CD4-positive, alpha-beta T cell treated with Interferon gamma for 1 hour (primary cell): Measurements from ENCODE around the gene SPINK1.
"Not testable (repeated sequence)": the region's sequence is repeated elsewhere in the genome, so short reads cannot be mapped to it uniquely, and the experiment has no call there.

Experiments used
- DNase-seq: peaks from one replicate; pipeline ENCODE4 v3.0.0-alpha.2; 2020

SPINK1 gene, protein sequence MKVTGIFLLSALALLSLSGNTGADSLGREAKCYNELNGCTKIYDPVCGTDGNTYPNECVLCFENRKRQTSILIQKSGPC

DNA sequence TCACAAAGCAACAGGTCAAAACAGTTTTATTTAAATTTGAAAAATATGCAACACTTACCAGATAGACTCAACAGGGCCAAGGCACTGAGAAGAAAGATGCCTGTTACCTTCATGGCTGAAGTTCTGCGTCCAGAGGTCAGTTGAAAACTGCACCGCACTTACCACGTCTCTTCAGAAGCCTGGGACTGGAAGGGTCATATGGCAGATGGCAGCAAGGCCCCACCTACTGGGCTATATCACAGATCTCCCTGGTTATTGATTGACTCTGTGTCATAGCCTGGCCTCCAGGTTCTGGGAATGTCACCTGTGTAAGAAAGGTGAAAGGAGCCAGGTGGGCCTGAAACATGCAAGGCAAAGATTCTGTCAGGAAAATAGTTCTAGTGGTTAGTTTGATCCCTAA is at the start of gene SPINK1:
TSS of gene SPINK1 (minus strand) at position 207 of the 400 bp plus-strand sequence. CDS start at position 113, 94 bp downstream.
- DNase-seq = no peak

DNA sequence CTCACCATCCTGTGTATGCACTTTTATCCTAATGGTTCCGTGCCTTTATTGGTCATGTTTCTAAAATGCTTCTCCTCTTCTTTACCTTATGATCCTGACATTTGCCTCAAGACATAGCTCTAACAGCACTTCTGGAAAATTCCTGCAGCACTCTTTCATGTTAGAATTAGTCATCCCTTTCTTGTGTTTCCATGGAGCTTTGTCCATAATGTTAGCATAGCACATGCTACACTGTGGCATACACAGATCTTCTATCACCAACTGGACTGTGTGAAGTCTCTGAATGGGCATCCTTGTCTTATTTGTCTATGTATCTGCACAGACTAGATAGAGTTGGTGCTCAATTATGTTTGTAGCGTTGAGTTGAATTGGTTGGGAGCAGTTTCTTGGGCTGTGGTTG is 49.0 kb upstream of the SPINK1 start:
- no peak for DNase-seq

DNA sequence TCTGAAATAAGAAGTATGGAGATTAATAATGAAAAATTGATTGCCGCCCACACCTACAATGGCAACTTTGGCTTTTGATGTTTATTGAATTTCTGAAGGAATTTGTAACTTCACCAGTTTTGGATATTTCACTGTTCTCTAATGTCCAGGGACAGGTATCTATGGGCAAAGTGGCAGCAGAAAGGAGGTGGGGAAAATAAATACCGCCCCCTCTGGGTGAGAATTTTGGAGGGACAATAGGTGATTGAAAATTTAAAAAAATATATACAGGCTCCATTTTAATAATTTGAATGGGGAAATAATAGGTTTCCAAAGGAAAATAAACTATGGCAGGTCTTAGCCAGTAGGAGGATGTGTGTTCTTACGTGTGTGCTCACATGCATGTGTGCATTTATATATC is 48.3 kb upstream of the SPINK1 start:
- no peak for DNase-seq

DNA sequence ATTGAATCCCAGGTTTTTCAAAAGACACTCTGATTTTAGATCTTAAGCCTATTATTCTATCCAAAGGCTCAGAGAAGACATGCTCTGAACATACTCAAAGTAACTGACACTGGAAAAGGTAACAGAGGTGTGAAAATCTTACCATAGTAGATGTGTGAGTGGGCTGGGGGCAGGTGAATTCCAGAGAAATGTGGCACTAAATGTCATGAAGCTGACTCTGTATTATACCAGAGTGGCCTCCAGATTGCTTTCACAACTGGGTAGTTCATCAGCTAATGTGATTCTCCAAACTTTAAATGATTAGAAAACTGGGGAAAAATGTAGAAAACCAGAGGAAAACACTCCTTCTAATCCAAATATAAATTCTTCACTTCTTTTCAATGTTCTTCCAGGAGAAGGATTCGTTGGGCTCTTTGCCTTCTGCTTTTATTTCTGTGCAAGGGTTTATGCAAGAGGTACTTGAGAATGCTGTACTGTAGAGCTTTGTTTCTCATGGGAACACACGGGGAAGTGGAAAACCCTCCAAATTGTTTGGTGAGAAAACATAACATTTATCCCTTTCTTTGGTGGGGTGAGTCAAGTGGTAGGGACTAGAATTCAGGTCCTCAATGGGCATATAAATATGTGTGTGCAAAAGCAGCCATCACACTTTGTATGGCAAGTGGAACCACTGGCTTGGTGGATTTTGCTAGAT is 46.7 kb upstream of the SPINK1 start, which contains the start of gene SCGB3A2:
TSS of gene SCGB3A2 (plus strand) at position 646 of the 694 bp plus-strand sequence. CDS start 93 bp downstream, outside the sequence.
- no peak for DNase-seq

DNA sequence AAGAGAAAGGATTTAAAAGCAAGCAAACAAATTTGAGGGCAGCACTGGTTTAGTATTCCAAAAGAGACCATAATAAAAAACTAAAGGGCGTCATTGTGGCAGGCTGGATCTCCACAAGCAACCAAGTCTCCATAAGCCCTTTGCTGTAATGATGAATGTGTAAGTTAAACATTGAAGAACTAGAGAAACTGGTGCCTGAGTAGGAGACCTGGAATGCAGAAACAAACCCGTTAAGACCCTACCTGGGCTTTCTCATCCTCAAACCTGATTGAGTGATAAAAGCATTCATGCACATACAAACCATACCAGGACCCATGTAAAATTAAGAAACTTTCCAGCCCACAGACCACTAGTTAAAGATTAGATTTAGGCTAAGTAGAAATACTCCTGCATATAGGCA is 45.2 kb upstream of the SPINK1 start:
- DNase-seq = no peak

DNA sequence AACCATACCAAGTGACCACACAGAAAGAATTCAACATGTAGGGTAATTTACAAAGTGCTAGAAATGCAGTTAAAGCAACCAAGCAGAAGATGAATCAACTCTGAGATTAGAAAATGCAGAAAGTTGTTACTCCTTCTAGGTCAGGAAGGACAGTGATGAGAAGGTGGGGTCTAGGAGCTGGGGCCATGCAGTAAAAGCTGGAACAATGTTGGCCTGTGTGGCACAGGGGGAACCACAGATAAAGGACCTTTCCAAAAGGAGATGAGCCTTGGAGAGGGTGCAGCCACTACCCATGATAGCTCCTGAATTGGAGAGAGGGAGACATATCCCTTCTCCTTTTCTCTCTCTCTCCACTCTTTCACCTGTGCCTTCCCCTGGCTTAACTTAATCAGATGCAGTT is 44.7 kb upstream of the SPINK1 start:
- DNase-seq = no peak

DNA sequence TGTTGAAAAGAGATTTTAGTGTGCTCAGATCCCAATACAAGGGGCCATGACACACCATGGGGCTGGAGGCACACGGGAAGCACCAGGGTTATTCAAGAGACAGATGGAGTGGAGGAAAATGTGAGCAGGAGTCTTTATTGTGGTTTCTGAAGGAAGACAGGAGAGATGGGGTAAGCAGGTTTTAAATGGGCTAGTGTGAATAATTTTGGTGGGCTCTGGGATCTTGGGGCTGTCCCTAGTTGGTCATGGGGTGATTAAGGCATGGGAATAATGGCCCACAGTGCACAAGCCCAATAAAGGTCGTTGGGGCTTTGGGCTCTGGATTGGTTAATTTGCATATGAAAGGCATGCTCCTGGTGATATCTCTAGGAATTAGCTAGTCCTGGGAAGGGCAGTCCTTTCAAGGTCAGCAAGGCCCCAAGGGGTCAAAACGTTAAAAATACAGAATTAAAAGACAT is 43.5 kb upstream of the SPINK1 start:
- no peak for DNase-seq

DNA sequence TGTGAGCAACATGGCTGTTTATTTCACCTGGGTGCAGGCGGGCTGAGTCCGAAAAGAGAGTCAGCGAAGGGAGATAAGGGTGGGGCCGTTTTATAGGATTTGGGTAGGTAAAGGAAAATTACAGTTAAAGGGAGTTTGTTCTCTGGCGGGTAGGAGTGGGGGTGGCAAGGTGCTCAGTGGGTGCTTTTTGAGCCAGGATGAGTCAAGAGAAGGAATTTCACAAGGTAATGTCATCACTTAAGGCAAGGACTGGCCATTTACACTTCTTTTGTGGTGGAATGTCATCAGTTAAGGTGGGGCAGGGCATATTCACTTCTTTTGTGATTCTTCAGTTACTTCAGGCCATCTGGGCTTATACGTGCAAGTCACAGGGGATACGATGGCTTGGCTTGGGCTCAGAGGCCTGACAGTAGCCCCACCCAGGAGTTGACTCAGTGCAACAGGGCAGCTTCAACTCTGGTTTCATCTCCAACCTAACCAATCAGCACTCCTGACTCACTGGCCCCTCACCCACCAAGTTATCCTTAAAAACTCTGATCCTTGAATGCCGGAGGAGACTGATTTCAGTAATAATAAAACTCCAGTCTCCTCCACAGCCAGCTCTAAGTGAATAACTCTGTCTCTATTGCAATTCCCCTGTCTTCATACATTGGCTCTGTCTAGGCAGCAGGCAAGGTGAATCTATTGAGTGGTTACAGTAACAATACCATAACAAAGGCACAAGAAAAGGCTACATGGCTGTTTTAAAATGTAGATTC is 42.8 kb upstream of the SPINK1 start:
- DNase-seq = not testable (repeated sequence)

DNA sequence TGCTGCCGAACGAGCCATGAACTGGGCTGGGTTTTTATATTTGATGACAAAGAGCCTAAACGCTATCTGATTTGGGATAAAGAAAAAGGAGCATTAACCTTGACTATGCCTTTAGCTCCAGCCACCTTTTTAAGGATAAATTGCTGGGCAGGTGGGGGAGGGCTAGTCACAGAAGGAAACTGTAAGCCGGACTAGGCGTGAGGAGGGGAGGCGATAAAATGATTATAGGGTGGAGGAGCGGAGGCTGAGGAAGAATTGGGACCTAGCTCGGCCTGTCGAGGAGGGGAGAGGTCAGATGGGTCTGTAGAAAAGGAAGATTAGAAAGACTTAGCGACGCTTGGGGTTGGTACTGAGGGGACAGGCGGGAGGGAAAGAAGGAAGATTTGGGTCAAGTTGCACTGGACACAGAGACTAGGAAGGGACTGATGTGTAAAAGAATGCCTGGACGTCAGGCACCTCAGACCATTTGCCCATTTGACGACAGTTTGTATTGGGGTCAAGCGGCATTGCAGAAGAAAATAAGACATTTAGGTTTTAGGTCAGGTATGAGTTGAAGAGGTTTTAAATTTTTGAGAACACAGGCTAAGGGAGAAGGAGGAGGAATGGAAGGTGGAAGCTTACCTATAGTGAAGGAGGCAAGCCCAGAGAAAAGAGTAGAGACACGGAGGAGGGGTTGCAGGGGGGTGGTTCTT is 41.4 kb upstream of the SPINK1 start:
- DNase-seq = not testable (repeated sequence)

DNA sequence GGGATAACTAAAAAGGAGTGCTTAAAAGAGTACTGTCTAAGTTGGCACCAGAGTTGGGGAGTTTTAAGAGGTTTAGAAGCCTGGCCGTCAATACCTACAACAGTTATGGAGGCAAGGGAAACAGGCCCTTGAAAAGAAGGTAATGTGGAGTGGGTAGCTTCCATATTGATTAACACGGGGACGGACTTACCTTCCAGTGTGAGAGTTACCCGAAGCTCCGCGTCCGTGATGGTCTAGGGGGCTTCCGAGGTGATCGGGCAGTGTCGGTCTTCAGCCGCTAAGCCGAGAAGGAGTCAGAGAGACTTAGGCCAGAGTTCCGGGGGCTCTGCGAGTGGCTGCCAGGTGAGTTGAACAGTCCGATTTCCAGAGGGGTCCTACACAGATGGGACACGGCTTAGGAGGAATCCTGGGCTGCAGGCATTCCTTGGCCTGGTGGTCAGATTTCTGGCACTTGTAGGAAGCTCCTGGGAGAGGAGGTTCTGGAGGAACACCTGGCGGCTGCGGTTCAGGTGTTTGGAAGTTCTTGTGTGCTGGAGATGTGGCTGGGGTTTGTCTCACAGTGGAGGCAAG is 40.6 kb upstream of the SPINK1 start:
- DNase-seq = not testable (repeated sequence)

DNA sequence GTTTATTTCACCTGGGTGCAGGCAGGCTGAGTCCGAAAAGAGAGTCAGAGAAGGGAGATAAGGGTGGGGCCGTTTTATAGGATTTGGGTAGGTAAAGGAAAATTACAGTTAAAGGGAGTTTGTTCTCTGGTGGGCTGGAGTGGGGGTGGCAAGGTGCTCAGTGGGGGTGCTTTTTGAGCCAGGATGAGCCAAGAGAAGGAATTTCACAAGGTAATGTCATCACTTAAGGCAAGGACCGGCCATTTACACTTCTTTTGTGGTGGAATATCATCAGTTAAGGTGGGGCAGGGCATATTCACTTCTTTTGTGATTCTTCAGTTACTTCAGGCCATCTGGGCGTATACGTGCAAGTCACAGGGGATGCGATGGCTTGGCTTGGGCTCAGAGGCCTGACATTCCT is 38.4 kb upstream of the SPINK1 start:
- not testable (repeated sequence) for DNase-seq

DNA sequence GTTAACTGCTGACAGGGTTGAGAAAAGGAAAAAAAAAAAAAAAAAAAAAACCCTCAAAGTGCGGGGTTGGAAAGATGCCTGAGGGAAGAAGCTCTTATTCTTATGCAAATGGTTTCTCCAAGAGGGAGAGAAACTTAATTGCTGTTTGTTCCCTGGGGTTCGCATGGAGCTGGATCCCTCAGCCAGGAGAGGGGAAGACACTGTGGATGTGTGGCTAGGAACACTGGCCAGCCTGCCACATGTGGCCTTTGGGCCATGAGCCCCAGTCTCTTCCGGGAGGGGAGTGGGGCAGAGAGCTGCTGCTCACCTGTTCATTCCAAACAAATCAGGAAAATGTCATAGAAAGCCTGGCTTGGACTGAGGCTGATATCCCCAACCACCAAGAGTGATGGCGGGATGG is 37.6 kb upstream of the SPINK1 start:
- no peak for DNase-seq

DNA sequence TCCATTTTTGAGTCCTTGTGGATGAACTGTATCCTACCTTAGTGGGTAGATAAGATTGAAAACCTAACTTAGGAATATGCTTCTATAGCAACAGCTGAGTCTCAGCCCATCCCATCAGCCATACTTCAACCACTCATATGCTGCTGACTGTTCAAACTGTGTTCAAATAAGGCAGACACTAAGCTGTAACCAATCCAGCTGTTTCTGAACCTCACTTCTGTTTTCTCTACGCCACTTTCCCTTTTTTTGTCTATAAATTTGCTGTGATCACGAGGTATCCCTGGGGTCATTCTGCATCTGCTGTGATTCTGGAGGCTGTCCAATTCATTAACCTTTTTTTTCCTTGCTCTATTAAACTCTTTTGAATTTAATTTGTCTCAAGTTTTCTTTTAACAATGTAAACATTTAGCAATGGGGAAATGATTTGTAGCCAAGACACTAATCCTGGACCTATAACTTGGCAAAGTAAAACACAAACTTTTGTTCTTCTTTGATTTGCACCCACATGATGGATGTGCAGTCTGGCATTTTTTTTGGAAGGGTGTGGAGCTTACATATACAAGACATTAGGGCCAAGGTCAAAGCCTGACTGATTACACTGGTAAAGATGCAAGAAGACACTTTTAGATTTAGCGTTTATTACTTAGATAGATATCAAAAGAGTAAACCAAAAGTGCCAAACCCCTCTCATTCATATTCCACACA is 32.1 kb upstream of the SPINK1 start:
- DNase-seq = no peak

DNA sequence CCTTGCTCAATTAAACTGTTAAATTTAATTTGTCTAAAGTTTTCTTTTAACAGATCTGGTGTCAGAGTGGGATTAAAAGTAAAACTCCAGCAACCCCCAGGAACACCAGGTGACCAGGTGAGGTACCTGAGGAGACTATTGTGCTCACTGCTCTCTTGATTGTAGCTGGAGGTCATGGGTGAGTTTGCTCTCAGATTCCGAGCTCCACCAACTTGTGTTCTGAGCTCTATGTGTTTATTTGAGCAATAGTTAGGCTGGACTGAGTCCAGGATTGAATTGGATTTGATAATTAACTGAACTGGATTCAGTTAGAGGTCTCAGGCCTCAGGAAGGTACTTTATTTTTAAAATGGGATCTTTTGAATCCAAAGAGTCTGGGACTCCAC is 29.2 kb upstream of the SPINK1 start:
- DNase-seq = no peak

DNA sequence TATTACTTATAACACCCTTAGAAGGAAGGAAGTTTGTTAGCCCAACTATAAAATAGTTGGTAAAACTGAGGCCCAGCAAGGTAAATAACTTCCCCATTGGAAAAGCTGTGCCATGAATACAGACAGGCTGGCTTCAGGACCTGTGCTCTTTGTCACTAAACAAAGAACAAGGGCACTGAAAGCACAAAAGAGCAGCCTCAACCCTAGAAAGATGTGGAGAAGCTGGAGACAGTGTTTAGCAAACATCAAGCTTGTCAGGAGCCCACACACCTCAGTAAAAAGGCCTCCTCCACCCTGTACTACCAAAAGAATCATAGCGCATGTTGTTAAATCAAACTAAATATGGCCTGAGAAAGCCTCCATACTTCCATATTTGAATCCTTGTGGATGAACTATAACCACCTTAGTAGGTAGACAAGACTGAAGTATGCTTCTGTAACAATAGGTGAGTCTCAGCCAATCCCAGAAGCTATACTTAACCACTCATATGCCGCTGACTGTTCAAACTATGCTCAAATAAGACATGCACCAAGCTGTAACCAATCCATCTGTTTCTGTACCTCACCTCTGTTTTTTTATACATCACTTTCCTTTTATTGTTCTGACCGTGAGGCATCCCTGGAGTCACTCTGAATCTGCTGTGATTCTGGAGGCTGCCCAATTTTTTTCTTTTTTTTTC is 28.6 kb upstream of the SPINK1 start:
- DNase-seq = no peak

DNA sequence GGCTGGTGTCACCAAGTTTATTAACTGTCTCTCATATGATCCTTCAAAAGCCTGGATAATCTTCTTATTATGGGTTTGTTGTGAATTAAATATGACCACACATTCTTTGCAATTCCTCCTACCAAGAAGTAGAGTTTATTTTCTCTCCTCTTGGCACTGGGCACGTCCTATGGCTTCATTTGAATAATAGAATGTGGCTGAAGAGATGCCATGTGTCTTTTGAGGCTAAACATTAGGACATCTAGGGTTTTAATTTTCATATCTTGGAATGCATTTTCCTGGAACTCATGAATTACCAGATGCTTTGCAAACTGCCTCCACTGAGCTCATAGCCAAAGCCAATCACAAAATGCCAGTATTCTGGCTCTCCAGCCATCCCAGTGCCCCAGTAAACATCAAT is 27.1 kb upstream of the SPINK1 start:
- DNase-seq = no peak

DNA sequence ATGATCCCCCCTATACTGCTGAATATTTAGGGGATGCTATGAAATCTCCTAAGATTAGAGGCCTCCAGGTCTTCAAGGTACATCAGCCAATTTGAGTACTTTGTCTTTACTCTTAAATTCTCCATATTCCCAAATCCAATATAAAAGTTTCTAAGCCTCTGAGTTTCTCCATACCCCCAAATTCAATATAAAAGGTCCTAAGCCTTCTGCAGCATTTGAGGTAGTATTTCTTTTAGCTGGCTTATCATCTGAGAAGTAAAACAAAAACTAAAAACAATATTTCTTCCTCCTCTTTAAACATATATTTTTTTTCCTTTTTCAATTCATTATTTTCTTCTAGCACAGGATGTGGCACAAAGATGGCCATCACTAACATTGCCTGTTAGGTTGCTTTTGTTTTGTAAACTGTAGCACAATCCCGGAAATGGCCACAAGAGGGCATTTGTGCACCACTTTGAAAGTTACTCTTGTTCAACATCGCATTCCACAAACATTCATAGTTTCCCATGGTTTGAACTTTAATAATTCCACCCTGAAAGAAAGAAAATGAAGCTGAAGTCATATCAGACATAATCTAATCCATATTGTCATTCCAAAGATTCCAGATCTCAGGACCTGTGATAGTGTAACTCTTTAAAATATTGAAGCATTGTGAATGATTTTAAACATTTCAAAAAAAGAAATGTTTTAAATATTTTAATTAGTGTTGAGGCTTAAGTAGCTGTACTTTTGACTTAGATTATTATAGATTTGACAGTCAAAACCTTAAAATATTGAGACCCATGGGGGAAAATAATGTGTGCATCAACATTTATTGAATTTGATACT is 26.0 kb upstream of the SPINK1 start:
- peak; percentile 4 for DNase-seq

DNA sequence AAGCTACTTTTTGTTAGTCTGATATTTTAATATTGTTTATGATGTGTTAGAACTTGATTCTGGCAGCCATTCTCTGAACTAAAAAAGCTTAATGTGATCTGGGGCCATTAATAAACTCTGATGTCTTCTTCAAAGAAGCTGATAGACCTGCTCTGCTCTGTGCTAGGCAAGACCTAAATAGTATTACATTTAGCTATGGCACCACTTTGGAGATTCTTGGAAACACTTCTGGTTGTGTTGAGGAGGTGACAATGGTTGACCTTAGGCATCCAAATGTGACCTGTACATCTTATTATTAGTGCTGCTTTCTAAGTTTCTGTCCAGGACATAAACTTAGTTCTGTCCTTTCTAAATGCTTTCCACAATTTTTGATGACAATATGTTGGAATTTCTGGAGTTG is 25.3 kb upstream of the SPINK1 start:
- no peak for DNase-seq

DNA sequence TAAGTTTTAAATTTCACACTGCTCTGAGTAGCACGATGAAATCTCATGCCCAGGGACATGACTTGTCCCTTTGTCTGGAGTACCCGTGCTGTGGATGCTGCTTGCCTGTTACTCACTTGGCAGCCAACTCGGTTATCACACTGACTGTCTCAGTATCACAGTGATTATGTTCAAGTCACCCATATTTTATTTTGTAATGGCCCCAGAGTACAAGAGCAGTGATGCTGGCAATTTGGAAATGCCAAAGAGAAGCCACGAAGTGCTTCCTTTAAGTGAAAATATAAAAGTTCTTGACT is 24.3 kb upstream of the SPINK1 start:
- DNase-seq = no peak

DNA sequence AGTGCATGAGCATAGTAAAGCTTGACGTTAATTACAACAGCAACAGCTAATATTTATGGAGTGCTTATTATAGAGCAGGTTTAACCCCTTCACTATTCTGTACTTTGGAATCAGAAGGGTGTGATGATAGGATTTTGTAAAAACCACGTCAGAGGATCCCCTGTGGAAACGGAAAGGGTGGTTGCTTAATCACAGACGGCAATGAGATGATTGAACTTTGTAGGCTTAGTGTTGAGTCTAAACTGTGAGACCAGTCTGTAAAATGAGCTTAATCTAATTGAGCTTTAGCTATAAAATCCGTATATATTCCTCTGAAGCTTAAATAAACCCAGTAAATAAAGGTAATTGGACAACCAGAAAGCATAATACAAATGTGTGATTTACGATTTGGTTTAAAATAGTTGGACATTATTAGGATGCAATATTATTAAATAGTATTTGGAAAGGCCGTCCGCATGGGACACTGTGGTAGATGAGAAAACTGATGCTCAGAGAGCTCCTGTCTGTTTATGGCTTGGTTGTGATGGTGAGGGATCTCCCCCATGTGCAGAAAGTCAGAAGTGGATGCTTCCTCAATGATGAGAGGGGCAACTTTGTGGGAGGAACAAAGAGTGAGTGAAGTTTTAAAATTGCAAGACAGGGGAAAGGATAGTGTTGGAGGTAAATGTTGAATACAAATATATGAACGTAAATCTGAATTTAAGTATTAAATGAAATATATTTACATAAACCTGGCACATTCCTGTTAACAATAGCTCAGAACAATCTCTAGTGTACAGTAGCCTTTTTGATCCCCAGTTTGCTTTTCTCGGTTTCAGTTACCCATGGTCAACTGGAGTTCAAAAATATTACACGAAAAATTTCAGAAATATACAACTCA is 23.7 kb upstream of the SPINK1 start:
- DNase-seq = no peak
